Vagina (tissue), 2 donors: ENCODE measurements around the gene ALK. TPM values are rescaled to one million over a fixed set of nuclear protein-coding genes. Genes with fewer than 3 reads are reported as not detected.

Experiments used
- DNase-seq, 2 donors: peaks; one replicate each; pipeline ENCODE4 v3.0.0-alpha.2; 2017; ENCODE audit errors: extremely low spot score in 2 of 2
- H3K27ac ChIP-seq: fragments of 200-600 bp; sonication (generic); one replicate; pipeline ENCODE4 v1.5.1; 2019
- H3K27me3 ChIP-seq: fragments of 200-600 bp; sonication (generic); one replicate; pipeline ENCODE4 v1.5.1; 2019
- H3K36me3 ChIP-seq, 2 donors: fragments of 200-600 bp; sonication (generic); one replicate each; pipeline ENCODE4 v1.5.1; 2017 to 2019
- H3K4me1 ChIP-seq: fragments of 200-600 bp; sonication (generic); one replicate; pipeline ENCODE4 v1.5.1; 2019
- H3K4me3 ChIP-seq, 2 donors: fragments of 200-600 bp; sonication (generic); 1 replicate in 1 of 2; 2 replicates in 1 of 2; pipeline ENCODE4 v1.5.1; 2016 to 2019
- H3K9me3 ChIP-seq: fragments of 200-600 bp; sonication (generic); one replicate; pipeline ENCODE4 v1.5.1; 2019
- CTCF ChIP-seq, 3 experiments: fragments of 450-650 bp in 2 of 3; fragments of 200-600 bp in 1 of 3; sonication (generic) in 1 of 3; IDR thresholded peaks; one replicate each; pipeline ENCODE4 v1.5.1; 2017 to 2019; ENCODE audit warnings: antibody characterized with exemption in 3 of 3, mild to moderate bottlenecking in 2 of 3, moderate library complexity in 2 of 3
- POLR2A ChIP-seq, 2 donors: fragments of 450-650 bp; IDR thresholded peaks; one replicate each; pipeline ENCODE4 v1.6.1; 2017; ENCODE audit warnings: antibody characterized with exemption in 2 of 2, mild to moderate bottlenecking in 2 of 2, moderate library complexity in 2 of 2
- POLR2AphosphoS5 ChIP-seq, 2 donors: sonication (generic); formaldehyde crosslinking; IDR thresholded peaks; one replicate each; pipeline ENCODE4 v1.9.0; 2017; ENCODE audit warnings: antibody characterized with exemption in 2 of 2, mild to moderate bottlenecking in 2 of 2, low read depth in 1 of 2; ENCODE audit not compliant: insufficient read depth in 1 of 2
- intact Hi-C: fragments of 100-400 bp; cut with DNase I; formaldehyde crosslinking; loops from one replicate; pipeline ENCODE4 v1.15.1; 2023
- total RNA-seq: library from RNA; depleted of rRNA; stranded (reverse); fragments of >200 nt; gene quantifications from one replicate; pipeline ENCODE4 v1.2.3, GENCODE V29; 2016

Gene ALK
- total RNA-seq, 1 donor from 2014 or later: 0.74 TPM

- no peak overlapping the region for H3K4me3 ChIP-seq
- H3K27me3 ChIP-seq: no peaks in the 10 kb centered on the region
- no peak for TF ChIP-seq POLR2A (IDR thresholded peaks at IDR 0.05)
- no peak for TF ChIP-seq POLR2AphosphoS5 (IDR thresholded peaks at IDR 0.05; ENCODE audit: insufficient read depth in 1 of 2, low read depth in 1 of 2)
- TF ChIP-seq CTCF (IDR thresholded peaks at IDR 0.05): no peak
- intact Hi-C loops: no loop called here
- H3K4me1 ChIP-seq: no peaks in the 10 kb centered on the region
- DNase-seq: no peak
- H3K27ac ChIP-seq: no peak overlapping the region
- no peaks in the 10 kb centered on the region for H3K9me3 ChIP-seq
- no peaks in the 10 kb centered on the region for H3K36me3 ChIP-seq
Observed at GRCh38 chr2:29879456-29879855, 41.9 kb downstream of the ALK start.

- no peak for TF ChIP-seq POLR2AphosphoS5 (IDR thresholded peaks at IDR 0.05; ENCODE audit: insufficient read depth in 1 of 2, low read depth in 1 of 2)
- TF ChIP-seq POLR2A (IDR thresholded peaks at IDR 0.05): no peak
- TF ChIP-seq CTCF (IDR thresholded peaks at IDR 0.05): no peak
- peak in 1 of 2 donors; percentile 40 for DNase-seq
- no peaks in the 10 kb centered on the region for H3K9me3 ChIP-seq
- intact Hi-C loops: no loop called here
- H3K4me3 ChIP-seq: no peak overlapping the region
- H3K4me1 ChIP-seq: no peaks in the 10 kb centered on the region
- no peaks in the 10 kb centered on the region for H3K27me3 ChIP-seq
- H3K36me3 ChIP-seq: no peaks in the 10 kb centered on the region
- no peak overlapping the region for H3K27ac ChIP-seq
Observed at GRCh38 chr2:29878898-29879297, 42.5 kb downstream of the ALK start.

- H3K27ac ChIP-seq: no peak overlapping the region
- H3K36me3 ChIP-seq: no peaks in the 10 kb centered on the region
- H3K4me3 ChIP-seq: no peak overlapping the region
- no peaks in the 10 kb centered on the region for H3K4me1 ChIP-seq
- DNase-seq: peak in 1 of 2 donors; percentile 44
- H3K27me3 ChIP-seq: no peaks in the 10 kb centered on the region
- TF ChIP-seq POLR2A (IDR thresholded peaks at IDR 0.05): no peak
- no peak for TF ChIP-seq CTCF (IDR thresholded peaks at IDR 0.05)
- TF ChIP-seq POLR2AphosphoS5 (IDR thresholded peaks at IDR 0.05; ENCODE audit: insufficient read depth in 1 of 2, low read depth in 1 of 2): no peak
- H3K9me3 ChIP-seq: no peaks in the 10 kb centered on the region
- intact Hi-C loops: no loop called here
Observed at GRCh38 chr2:29876374-29876773, 45.0 kb downstream of the ALK start.

DNA sequence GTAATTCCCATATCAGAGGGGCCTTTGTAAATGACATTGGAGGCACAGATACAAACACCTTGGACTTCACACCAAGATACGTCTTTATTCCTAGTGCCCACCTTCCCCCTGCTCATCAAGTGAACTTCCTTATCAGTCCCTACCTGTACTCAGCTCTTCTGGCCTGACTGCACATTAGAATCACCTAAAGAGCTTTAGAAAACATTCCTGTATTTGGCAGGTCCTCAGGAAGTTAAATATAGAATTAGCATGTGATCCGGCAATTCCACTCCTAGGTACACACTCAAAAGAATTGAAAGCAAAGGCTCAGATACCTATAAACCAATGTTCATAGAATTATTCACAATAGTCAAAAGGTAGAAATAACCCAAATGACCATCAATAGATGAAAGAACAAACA, 46.6 kb downstream of the ALK start:
- H3K4me1 ChIP-seq: no peaks in the 10 kb centered on the region
- H3K4me3 ChIP-seq: no peak overlapping the region
- no peaks in the 10 kb centered on the region for H3K9me3 ChIP-seq
- no peak overlapping the region for H3K27ac ChIP-seq
- intact Hi-C loops: no loop called here
- H3K27me3 ChIP-seq: no peaks in the 10 kb centered on the region
- H3K36me3 ChIP-seq: no peaks in the 10 kb centered on the region
- TF ChIP-seq POLR2AphosphoS5 (IDR thresholded peaks at IDR 0.05; ENCODE audit: insufficient read depth in 1 of 2, low read depth in 1 of 2) (no peak), POLR2A (IDR thresholded peaks at IDR 0.05) (no peak), CTCF (IDR thresholded peaks at IDR 0.05) (no peak)
- no peak for DNase-seq

DNA sequence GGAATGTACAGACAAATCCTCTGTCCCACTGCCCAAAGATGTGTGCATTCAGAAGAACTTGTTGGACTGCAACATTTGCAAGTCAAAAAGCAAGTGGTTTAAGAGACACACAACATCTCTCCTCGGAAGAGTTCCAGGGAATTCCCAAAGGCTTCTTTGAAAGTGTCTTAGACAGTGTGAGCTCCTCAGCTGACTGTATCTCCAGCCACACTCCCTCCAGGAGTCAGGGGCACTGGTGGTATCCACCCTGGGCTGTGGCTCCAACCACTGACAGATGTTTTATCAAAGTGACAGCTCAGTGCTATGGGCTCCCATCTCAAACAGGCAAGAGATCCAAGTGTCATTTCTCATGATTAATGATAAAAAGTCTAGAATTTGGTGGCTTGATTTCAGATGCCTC, 48.5 kb downstream of the ALK start:
- H3K4me1 ChIP-seq: no peaks in the 10 kb centered on the region
- no peak overlapping the region for H3K27ac ChIP-seq
- no peak for DNase-seq
- H3K27me3 ChIP-seq: no peaks in the 10 kb centered on the region
- TF ChIP-seq POLR2A (IDR thresholded peaks at IDR 0.05) (no peak), POLR2AphosphoS5 (IDR thresholded peaks at IDR 0.05; ENCODE audit: insufficient read depth in 1 of 2, low read depth in 1 of 2) (no peak), CTCF (IDR thresholded peaks at IDR 0.05) (no peak)
- no peaks in the 10 kb centered on the region for H3K9me3 ChIP-seq
- H3K4me3 ChIP-seq: no peak overlapping the region
- no peaks in the 10 kb centered on the region for H3K36me3 ChIP-seq
- intact Hi-C loops: no loop called here
